Stimulated activated CD8-positive, alpha-beta memory T cell treated with anti-CD3 and anti-CD28 coated beads, Interleukin-15, amount 100 ng/mL, for 4 hours (primary cell): ENCODE measurements around the gene BZW1.

Experiments
- DNase-seq, 2 donors: peaks; one replicate each; pipeline ENCODE4 v3.0.0-alpha.2; 2020; ENCODE audit warnings: low read depth in 2 of 2

The BZW1 gene

DNA sequence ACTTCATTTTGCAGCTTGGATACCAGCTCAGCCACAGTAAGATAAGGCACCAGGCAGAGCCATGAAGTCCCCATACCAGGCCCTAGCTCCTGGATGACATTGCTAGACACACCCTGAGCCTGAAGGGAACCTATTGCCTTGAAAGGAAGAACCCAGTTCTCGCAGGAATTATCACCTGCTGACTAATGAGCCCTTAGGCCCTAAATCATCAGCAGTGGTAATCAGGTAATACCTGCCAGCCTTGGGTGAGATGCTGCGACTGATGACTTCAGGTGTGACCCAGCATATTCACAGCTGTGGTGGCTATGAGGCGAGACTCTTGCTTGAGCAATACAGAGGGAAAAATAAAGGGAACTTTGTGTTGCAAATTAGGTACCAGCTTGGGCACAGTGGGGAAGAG lies 27.8 kb downstream of the BZW1 start:
- DNase-seq = no peak

DNA sequence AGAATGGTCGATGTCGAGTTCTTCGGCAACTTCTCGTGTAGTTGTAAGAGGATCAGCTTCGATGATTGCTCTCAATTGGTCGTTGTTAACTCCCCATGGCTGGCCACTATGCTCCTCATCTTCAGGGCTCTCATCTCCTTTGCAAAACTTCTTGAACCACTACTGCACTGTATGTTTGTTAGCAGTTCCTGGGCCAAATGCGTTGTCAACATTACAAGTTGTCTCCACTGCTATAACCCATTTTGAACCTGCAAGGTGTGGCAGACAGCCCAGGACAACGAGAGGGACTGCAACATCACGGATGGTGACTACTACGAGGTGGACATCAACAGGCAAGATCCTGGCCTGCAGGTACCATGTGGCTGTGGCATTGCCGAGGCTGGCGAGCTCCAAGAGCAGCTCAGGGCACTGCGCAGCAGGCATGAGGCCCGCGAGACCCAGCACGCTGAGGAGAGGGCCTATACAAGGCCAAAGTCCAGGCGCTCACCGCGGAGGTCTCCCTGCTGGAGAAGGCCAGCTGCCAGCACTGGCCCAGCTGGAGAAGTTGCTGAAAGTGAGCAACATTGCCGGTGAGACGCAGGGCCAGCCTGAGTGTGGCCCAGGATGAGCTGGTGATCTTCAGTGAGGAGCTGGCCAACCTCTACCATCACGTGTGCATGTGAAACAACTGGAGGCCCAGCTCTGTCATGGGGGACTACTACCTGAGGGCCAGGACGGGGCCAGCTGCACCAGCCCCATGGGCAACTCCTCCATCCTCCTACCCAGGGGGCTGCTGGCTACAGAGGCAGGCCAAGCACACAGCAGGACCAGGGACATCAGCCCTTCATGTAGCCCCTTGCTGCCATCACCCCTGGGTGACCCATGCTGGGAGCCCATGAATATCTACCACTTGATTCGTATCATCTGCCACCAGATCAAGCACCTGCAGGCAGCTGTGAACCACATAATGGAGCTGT lies 32.6 kb downstream of the BZW1 start:
- DNase-seq = no peak

DNA sequence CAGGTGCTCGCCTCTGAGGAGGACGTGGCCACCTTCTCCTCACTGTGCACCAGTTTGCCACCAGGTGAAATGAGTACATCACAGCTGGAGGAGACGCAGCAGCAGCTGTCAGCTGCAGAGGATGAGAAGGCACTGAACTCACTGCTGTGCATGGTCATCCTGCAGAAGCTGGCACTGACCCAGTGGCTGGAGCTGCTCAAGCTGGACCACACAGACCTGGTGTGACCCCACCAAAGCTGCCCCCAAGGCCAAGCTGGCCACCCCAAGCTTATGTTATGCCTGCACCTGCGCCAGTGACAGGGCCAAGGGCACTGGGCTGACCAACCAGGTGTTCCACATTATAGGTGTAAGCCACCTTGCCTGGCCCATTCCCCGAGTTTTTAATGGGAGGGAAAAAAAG lies 33.5 kb downstream of the BZW1 start:
- no peak for DNase-seq

DNA sequence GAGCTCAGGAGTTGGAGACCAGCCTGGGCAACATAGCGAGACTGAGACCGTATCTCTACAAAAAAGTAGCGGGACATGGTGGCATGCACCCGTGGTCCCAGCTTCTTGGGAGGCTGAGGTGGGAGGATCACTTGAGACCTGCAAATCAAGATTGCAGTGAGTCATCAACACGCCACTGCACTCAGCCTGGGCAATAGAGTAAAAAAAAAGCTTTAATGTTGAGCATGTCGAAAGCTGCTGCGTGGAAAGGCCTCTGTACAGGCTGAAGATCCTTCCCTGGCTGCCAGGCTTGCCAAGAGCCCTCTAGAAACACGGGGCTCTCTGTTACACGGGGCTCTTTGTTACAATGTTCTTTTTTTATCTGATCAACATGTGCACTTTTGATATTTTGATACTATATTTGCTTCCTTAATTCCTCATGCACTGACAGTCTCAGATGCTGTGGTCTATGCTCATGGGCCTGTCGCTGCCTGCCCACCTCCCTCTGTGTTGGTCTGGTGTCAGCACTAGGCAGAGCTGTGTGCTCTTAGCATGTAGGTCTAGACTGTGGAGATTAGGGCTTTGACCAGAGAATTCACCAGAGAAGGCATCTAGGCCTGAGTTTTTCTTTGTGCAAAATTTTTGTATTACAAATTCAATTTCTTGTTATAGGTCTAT lies 34.1 kb downstream of the BZW1 start:
- no peak for DNase-seq

DNA sequence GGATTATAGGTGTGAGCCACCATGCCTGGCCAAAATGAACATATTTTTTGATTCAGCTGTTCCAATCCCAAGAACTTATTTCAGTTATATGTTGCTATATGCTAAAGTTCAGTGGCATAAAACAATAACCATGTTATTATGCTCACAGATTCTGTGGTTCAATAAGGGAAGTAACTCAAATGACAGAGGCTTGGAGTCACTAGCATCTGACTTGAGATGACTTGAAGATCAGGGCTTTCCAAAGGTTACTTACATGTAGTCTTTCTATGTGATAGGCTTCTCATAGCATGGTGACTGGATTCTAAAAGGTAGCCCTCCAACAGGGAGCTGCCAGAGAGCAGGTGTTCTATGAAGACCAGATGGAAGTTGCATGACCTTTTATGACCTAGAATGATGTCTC lies 35.6 kb downstream of the BZW1 start:
- no peak for DNase-seq

DNA sequence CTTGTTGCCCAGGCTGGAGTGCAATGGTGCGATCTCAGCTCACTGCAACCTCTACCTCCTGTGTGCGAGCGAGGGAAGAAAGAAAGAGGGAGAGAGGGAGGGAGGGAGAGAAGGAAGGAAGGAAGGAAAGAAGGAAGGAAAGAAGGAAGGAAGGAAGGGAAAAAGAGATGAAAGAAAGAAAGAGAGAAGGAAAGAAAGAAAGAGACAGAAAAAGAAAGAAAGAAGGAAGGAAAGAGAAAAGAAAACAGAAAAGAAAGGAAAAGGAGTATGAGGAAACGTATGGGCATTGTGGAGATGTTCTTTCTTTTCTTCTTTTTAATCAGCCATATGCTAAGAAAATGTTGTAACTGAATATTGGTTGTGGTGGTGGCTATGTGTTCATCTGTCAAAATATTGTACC lies 36.2 kb downstream of the BZW1 start:
- no peak for DNase-seq

DNA sequence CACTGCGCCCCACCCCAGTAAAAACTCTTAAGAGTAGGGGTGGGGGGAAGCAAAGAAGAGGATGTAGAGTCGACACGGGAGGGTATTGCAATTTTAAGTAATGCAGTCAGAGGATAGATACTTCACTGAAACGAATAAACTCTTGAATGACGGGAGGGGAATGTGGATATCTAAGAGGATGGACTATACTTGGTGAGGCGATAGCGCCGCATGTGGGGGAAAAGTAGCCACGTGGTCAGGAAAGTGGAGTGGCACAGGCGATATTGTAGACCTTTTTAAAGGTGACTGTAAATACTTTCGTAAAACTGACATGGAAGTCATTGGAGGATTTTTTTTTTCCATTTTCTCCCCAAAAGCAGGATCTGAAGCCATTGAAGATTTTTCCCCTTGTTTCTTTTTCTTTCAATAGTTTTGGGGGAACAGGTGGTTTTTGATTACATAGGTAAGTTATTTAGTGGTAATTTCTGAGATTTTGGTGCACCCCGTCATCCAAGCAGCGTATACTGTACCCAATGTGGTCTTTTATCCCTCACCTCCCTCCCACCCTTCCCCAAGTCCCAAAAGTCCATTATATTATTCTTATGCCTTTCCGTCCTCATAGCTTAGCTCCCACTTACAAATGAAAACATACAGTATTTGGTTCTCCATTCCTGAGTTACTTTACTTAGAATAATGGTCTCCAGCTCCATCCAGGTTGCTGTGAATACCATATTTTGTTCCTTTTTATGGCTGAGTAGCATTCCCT lies 39.0 kb downstream of the BZW1 start:
- DNase-seq = no peak

DNA sequence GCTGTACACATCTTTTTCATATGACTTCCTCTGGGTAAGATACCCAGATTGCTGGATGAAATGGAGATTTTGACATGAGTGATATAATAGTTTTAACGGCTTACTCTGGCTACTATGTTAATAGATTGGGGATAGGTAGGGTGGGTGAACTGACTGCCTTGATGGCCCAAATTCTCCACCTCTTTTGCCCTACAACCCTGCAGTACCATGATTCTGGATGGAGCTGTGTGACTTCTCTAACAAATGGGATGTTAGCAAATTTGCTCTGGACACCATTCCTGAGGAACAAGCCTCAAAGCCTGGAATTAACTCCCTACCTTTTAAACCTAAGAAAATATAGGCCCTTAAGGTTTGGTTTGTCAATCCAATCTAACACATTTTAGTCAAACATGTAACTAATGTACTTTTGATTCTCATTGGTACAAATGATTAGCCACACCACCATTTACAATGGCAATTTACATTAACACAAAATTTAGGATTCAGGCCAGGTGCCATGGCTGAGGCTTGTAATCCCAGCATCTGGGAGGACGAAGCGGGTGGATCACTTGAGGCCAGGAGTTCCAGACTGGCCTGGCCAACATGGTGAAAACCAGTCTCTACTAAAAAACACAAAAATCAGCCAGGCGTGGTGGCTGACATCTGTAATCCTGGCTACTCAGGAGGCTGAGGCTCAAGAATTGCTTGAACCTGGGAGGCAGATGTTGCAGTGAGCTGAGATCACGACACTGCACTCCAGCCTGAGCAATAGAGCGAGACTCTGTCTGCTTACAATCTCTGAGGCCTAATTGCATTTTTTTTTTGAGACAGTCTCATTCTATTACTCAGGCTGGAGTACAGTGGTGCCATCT lies 39.9 kb downstream of the BZW1 start:
- DNase-seq = no peak

DNA sequence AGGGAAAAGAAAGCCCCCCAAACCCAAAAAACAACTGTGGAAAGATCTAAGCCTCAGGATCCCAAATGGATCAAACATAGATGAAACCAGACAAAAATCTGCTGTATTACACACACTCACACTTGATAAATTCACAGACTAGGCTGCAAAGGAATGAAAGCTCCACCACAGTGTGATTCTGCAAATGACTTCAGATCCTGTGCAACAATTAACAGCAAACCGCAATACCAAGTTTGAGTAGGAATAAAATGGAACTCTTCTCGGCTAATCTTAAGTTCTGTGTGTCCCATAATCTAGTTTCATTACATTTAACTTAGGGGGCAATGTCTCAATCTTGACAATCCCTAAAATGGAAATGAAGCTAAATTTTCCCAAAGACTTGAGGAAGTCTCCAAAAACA lies 40.9 kb downstream of the BZW1 start:
- DNase-seq = no peak

DNA sequence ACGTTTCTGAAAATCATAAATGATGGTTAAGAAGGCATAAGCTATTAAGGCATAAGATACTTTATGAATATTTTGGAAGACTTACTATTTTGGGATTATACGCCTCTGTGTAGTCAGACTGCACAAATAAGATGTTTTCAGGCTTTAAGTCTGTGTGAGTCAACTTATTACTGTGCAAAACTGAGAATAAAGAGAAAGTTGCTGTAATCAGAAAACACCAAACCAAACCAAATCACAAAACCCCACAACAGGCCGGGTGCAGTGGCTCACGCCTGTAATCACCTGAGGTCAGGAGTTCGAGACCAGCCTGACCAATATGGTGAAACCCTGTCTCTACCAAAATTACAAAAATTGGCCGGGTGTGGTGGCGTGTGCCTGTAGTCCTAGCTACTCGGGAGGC lies 45.1 kb downstream of the BZW1 start:
- no peak for DNase-seq

DNA sequence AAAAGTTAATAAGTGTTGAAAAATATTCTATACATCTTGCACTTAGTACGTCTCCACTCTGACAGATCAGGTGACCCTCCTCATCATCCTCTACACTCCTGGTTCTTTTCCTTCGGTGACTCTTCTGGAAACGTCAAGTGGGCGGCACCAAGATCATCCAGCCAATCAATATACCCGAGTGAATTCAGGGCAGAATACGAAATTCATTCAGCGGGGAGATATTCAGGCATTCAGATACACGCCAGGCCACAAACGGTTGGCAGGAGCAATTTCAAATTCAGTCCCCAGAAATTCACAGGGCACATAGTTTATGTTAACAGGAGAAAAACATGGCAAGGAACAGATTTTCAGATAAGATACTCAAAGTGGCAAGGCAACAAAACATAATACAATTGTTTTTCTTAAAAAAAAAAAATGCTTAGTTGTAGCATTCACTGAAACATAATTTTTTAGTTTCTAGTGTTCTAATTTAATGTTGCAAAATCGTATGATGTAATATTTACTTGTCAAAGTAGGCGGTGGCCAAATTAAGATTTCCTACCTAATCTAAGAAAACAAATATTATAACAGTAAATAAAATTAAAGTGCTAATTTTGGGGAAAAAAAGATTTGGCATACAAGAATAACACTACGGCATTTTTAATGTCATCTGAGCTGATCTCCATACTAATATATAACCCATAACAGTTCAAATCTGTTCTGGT lies 48.5 kb downstream of the BZW1 start:
- DNase-seq = no peak

DNA sequence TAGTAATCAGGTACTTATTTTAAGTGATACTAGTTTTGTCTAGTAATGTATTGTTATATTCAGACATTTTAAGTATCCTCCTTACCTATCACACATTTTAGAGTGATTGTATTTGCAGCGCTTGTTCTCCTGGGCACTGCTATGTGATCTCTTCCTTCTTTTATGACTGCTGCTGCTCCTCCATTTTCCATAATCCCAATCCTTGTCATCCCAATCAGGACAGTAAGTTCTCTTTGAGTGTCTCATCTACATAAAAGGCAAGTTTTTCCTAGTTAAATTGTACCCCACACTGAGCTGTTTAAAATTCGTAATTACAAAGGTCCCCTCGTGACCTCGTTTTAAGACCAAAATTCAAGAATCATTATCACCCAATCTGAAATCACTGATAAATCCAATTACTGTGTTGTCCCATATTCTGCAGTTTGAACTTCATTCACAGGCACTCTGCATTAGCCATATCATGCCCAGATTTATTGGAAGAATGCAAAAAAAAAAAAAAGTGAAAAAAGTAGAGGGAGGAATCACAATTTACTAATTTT lies 50.0 kb downstream of the BZW1 start:
- no peak for DNase-seq

DNA sequence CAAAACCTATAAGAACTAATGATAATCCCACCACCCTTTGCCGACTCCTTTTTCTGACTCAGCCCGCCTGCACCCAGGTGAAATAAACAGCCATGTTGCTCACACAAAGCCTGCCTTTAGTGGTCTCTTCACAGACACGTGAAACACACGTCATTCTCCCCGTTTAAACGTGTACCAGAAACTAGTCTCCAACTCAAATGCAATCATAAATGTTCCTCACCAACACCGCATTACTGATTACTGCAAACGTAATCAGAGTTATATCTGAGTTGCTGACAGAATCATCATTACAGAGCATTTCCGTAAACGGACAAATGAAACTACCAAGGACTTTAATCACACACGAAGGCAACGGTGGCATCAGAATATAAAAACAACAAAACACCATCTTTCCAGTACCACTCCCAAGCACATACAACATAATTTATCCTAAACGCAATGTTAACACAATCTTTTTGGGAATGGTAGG lies 50.9 kb downstream of the BZW1 start:
- DNase-seq = peak; percentile 25 to 59

DNA sequence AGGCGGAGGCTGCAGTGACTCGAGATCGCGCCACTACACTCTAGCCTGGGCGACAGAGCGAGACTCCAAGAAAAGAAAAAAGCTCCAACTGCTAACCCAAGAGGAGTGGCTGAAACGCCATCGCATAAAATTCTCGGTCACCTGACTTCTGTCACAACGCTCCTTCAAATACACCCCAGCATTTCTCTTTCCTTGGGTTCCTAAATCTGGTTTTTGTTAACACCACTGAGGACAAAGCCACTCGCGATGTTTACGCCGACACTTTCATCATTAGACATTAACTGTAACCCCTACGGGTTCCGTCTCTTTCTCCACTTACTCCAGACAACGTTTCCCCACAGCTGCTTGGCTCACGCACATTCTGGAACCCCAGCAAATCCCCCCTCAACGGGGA lies 52.1 kb downstream of the BZW1 start:
- DNase-seq = no peak

DNA sequence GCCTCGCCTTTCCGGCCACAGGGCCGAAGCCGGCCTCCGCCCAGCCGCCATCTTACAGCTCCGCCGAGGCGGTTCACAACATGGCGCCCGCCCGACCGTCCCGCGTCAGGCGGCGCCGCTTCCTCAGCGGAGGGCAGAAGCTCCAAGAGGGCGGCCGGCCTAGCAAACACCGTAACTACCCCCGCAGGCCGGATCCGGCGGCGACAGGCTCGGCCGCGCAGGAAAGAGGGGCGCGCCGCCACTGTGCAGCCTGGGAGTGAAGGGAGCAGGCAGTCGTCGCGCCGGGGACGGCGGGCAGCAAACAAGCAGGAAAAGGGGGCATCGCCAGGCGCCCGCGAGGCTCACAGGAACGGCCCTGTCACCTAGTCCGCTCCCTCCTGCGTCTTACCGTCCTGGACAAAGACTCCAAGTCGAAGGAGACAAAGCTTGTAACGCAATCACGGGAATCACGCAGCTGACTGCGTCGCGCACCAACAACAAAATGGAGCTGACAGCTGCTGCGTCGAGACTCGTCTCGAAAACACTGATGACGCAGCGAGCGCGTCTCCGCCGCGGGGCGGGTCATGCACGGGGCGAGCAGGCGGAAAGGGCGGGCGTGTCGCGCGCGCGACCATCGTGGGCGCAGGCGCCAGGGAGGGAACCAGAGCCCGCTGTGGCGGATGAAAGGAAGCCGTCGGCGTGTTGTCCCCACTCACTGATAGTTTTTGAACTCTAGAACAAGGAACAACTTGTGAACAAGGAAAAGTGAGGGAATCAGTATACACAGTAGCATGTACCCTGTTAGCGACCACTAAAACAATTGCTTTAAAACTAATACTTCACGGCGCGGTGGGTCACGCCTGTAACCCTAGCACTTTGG lies 52.7 kb downstream of the BZW1 start, which contains the start of gene CLK1:
CLK1 (minus strand) TSS at position 483 of the 859 bp plus-strand sequence. CDS start 2,796 bp downstream, outside the sequence.
- DNase-seq = peak; percentile 92 to 94

DNA sequence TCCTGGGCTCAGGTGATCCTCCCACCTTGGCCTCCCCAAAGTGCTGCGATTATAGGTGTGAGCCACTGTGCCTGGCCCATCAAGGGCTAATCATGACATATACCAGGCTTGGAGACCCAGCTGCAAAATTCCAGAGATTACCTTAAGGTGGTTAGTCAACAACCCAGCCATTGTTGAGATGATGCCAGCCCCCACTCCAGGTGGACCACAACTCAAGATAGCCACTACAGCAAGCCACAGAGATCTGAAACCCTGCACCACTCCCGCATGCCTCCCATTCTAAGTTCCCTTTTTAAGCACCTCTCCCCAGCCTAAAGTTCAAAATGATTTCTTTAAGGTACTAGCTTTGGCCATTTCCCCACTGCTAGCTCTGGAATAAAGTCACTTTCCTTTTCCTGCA lies 57.3 kb downstream of the BZW1 start:
- no peak for DNase-seq

DNA sequence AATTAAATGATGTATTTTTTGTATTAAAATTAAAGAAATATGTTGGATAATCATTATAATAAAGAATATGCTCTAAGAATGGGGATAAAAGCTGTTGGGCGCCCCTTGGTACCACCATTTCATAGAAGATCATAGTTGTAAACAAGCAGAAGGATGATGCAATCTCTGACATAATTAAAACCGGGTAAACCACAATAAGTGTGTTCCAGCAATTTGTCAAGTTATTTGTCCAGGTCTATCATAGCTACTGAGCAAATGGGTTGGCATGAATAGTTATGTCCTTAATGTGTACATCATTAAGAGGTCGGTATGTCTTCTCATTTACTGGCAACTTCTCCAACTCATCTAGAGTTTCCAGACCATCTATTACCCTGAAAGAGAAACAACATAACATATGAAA lies 59.4 kb downstream of the BZW1 start:
- DNase-seq = no peak

DNA sequence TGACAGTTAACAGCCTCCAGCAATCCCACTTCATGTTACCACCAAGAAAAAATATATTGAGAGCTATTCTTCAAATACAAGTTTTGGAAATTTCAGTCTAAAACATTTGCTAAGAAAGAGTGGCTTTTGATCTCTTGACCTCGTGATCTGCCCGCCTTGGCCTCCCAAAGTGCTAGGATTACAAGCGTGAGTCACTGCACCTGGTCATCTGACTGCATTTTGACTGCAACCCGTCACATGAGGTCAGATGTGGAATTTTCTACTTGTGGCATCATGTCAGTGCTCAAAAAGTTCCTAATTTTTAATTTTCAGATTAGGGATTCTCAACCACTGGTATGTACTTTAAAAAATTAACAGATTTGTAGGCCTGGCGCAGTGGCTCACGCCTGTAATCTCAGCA lies 61.9 kb downstream of the BZW1 start:
- DNase-seq = no peak
